B cell (primary cell): Measurements from ENCODE around the gene RGR. TPM values are rescaled to one million over a fixed set of nuclear protein-coding genes. Genes with fewer than 3 reads are reported as not detected.

Experiments
- ATAC-seq: fragments of 200-7000 bp; cut with Tn5 transposase; one replicate; pipeline ENCODE4 v1.10.0; 2021; ENCODE audit warnings: low read depth, mild to moderate bottlenecking, moderate number of reproducible peaks, moderate library complexity
- CTCF ChIA-PET: fragments of 350-600 bp; sonication (Branson Sonifier 250); formaldehyde crosslinking; loops from one replicate; lab custom pipeline; 2021; ENCODE audit warnings: antibody characterized with exemption, inconsistent platforms; lab: Charles Lee
- POLR2A ChIA-PET: fragments of 350-600 bp; sonication (Branson Sonifier 250); formaldehyde crosslinking; loops from one replicate; lab custom pipeline; 2021; ENCODE audit warnings: antibody characterized with exemption; lab: Charles Lee
- DNase-seq: peaks from one replicate; pipeline ENCODE4 v3.0.0; 2013
- H2AFZ ChIP-seq: 2 replicates; pipeline ENCODE4 v1.6.1; 2012; ENCODE audit warnings: mild to moderate bottlenecking, low read depth, low read length; ENCODE audit not compliant: insufficient read depth, poor library complexity, severe bottlenecking
- H3K27ac ChIP-seq, 2 donors: 1 replicate in 1 of 2; 2 replicates in 1 of 2; pipeline ENCODE4 v1.5.1; 2012 to 2013; ENCODE audit warnings: low read length in 2 of 2, mild to moderate bottlenecking in 2 of 2, moderate library complexity in 1 of 2
- H3K27me3 ChIP-seq, 4 experiments: fragments of 200-600 bp in 1 of 4; sonication (generic) in 1 of 4; replicated peaks in 1 of 4; 1 replicate in 2 of 4; 2 replicates in 2 of 4; pipeline versions ENCODE4 v1.6.1 to v1.7.0; 2013 to 2016; ENCODE audit warnings: low read length in 3 of 4, mild to moderate bottlenecking in 2 of 4, mixed read lengths in 1 of 4, moderate library complexity in 1 of 4; ENCODE audit not compliant: insufficient read depth in 4 of 4, control insufficient read depth in 3 of 4; ENCODE audit errors: control extremely low read depth in 1 of 4
- H3K36me3 ChIP-seq, 2 experiments: replicated peaks in 1 of 2; 1 replicate in 1 of 2; 2 replicates in 1 of 2; pipeline versions ENCODE4 v1.6.1 to v1.7.1; 2013; ENCODE audit warnings: low read length in 1 of 2; ENCODE audit not compliant: insufficient read depth in 2 of 2, control insufficient read depth in 1 of 2; ENCODE audit errors: control extremely low read depth in 1 of 2, extremely low read depth in 1 of 2
- H3K4me1 ChIP-seq, 2 donors: fragments of 200-600 bp in 1 of 2; sonication (generic) in 1 of 2; 1 replicate in 1 of 2; 2 replicates in 1 of 2; pipeline versions ENCODE4 v1.5.1 to v1.6.1; 2013 to 2017; ENCODE audit warnings: low read length in 2 of 2; ENCODE audit not compliant: control insufficient read depth in 2 of 2, insufficient read depth in 2 of 2
- H3K4me2 ChIP-seq: replicated peaks from 2 replicates; pipeline ENCODE3; 2012; ENCODE audit warnings: mild to moderate bottlenecking, low read depth, low read length; ENCODE audit not compliant: poor library complexity, severe bottlenecking
- H3K4me3 ChIP-seq, 5 experiments: fragments of 200-600 bp in 1 of 5; sonication (generic) in 1 of 5; 1 replicate in 3 of 5; 2 replicates in 2 of 5; pipeline versions ENCODE4 v1.5.1 to v1.7.0; 2011 to 2016; ENCODE audit warnings: low read length in 4 of 5, mild to moderate bottlenecking in 4 of 5, low read depth in 2 of 5, control low read depth in 1 of 5, moderate library complexity in 1 of 5; ENCODE audit not compliant: insufficient read depth in 1 of 5; ENCODE audit errors: control extremely low read depth in 1 of 5, extremely low read depth in 1 of 5
- H3K79me2 ChIP-seq: fragments of 200-600 bp; sonication (generic); one replicate; pipeline ENCODE4 v1.6.0; 2016; ENCODE audit warnings: low read length; ENCODE audit not compliant: control insufficient read depth, insufficient read depth
- H3K9ac ChIP-seq: fragments of 200-600 bp; sonication (generic); 2 replicates; pipeline ENCODE4 v1.6.1; 2017; ENCODE audit warnings: mild to moderate bottlenecking, low read length, moderate library complexity
- H3K9me3 ChIP-seq, 3 donors: one replicate each; pipeline versions ENCODE4 v1.6.1 to v1.7.1; 2013; ENCODE audit warnings: low read length in 2 of 3; ENCODE audit not compliant: control insufficient read depth in 2 of 3, insufficient read depth in 1 of 3; ENCODE audit errors: control extremely low read depth in 1 of 3
- H4K20me1 ChIP-seq: 2 replicates; pipeline ENCODE4 v1.6.0; 2012; ENCODE audit warnings: mild to moderate bottlenecking, low read length; ENCODE audit not compliant: insufficient read depth, control insufficient read depth, poor library complexity, severe bottlenecking
- H3K27ac Mint-ChIP-seq: one replicate; pipeline ENCODE4 v1.8.0; 2021; ENCODE audit warnings: mixed read lengths
- H3K27me3 Mint-ChIP-seq: one replicate; pipeline ENCODE4 v1.8.0; 2021; ENCODE audit warnings: mixed read lengths
- H3K4me1 Mint-ChIP-seq: one replicate; pipeline ENCODE4 v1.8.0; 2021; ENCODE audit warnings: mixed read lengths
- H3K4me3 Mint-ChIP-seq: one replicate; pipeline ENCODE4 v1.8.0; 2021; ENCODE audit warnings: mixed read lengths
- H3K9me3 Mint-ChIP-seq: one replicate; pipeline ENCODE4 v1.8.0; 2022; ENCODE audit warnings: mixed read lengths; ENCODE audit not compliant: insufficient read depth
- EZH2 ChIP-seq: IDR thresholded peaks from 2 replicates; pipeline ENCODE4 v1.6.1; 2012; ENCODE audit warnings: borderline replicate concordance, low read depth, mild to moderate bottlenecking, moderate library complexity, low read length; ENCODE audit not compliant: insufficient read depth, poor library complexity, severe bottlenecking
- WGBS: methylation state at CpG from one replicate; pipeline ENCODE4 v1.1.5; 2013; ENCODE audit warnings: missing lambda C conversion rate; ENCODE audit not compliant: insufficient coverage; 5-methylcytosine and 5-hydroxymethylcytosine counted together
- intact Hi-C: fragments of 100-400 bp; cut with micrococcal nuclease; formaldehyde crosslinking; loops from one replicate; pipeline ENCODE4 v1.10.0; 2022
- polyA plus RNA-seq: library from polyadenylated mRNA; depleted of rRNA; stranded (reverse); fragments of >200 nt; gene quantifications from 2 replicates; pipeline ENCODE4 v1.2.3, GENCODE V29; 2012
- total RNA-seq, 2 donors: library from RNA; stranded (reverse); fragments of 120-200 nt in 1 of 2; gene quantifications; 1 replicate in 1 of 2; 2 replicates in 1 of 2; pipeline versions ENCODE4 v1.2.3 to v1.2.4, GENCODE V29; 2013 to 2022
- TF ChIP-seq, protein P1 (sequence below): fragments of 200-600 bp; IDR thresholded peaks from one replicate; pipeline ENCODE4 v1.8.0; 2022; ENCODE audit warnings: antibody characterized with exemption, mild to moderate bottlenecking

The RGR gene
- total and polyA plus RNA-seq, 2 donors (not counting 1 experiment from before 2014, with no cell fraction given), result not detected

DNA sequence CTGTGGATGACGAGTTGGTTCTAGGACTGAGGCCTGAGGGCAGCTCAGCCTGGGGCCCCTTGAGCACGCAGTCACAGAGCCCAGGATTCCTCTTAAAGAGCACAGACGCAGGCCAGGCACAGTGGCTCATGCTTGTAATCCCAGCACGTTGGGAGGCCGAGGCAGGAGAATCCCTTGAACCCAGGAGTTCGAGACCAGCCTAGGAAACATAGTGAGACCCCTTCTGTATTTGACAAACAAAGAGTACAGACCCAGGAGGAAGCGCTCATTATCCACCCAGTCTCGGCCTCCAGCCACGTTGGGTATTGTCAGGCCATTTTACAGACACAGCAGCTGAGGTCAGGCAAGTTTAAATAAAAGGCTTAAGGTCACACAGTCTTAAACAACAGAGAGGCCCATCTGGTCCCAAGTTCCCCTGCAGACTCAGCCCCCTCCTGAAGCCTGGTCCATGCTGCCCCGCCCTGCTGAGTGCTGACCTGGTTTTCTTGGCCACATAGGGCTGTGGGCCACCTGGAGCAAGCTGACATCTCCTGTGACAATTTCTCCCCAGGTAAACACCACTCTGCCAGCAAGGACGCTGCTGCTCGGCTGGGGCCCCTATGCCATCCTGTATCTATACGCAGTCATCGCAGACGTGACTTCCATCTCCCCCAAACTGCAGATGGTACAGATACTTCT, 12.6 kb downstream of the RGR start:
- Histone ChIP-seq H3K9me3 (no peaks in the 10 kb centered on the region), H4K20me1 (no peaks in the 10 kb centered on the region), H3K27ac (no peak overlapping the region), H3K79me2 (no peaks in the 10 kb centered on the region), H3K27me3 (peaks cover 0 to 16% (median under 1%) of the 10 kb centered on the region in 4 experiments), H3K4me3 (no peak overlapping the region), H2AFZ (no peak overlapping the region), H3K4me2 (no peak overlapping the region), H3K36me3 (no peaks in the 10 kb centered on the region), H3K9ac (no peak overlapping the region), H3K4me1 (no peaks in the 10 kb centered on the region)
- no peaks in the 10 kb centered on the region for H3K4me1 Mint-ChIP-seq
- H3K27me3 Mint-ChIP-seq, result peaks cover 30% of the 10 kb centered on the region
- 81% methylated on average over 14 of the region's 15 CpGs for WGBS
- no peak for ATAC-seq
- H3K9me3 Mint-ChIP-seq, result no peaks in the 10 kb centered on the region
- no peak overlapping the region for H3K4me3 Mint-ChIP-seq
- intact Hi-C loops, result loop anchor here (1.0 kb wide), 1 partner anchor 109 kb away; no protein-coding TSS in a partner anchor
- TF ChIP-seq EZH2, result no peak
- TF ChIP-seq, protein P1, sequence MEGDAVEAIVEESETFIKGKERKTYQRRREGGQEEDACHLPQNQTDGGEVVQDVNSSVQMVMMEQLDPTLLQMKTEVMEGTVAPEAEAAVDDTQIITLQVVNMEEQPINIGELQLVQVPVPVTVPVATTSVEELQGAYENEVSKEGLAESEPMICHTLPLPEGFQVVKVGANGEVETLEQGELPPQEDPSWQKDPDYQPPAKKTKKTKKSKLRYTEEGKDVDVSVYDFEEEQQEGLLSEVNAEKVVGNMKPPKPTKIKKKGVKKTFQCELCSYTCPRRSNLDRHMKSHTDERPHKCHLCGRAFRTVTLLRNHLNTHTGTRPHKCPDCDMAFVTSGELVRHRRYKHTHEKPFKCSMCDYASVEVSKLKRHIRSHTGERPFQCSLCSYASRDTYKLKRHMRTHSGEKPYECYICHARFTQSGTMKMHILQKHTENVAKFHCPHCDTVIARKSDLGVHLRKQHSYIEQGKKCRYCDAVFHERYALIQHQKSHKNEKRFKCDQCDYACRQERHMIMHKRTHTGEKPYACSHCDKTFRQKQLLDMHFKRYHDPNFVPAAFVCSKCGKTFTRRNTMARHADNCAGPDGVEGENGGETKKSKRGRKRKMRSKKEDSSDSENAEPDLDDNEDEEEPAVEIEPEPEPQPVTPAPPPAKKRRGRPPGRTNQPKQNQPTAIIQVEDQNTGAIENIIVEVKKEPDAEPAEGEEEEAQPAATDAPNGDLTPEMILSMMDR, result no peak
- POLR2A ChIA-PET, result no interaction called here
- CTCF ChIA-PET, result interaction anchor here (0.9 kb wide), 1 partner anchor 280 kb away, joined by 3 read pairs; no protein-coding TSS in a partner anchor
- no peak for DNase-seq
- H3K27ac Mint-ChIP-seq, result no peak overlapping the region

DNA sequence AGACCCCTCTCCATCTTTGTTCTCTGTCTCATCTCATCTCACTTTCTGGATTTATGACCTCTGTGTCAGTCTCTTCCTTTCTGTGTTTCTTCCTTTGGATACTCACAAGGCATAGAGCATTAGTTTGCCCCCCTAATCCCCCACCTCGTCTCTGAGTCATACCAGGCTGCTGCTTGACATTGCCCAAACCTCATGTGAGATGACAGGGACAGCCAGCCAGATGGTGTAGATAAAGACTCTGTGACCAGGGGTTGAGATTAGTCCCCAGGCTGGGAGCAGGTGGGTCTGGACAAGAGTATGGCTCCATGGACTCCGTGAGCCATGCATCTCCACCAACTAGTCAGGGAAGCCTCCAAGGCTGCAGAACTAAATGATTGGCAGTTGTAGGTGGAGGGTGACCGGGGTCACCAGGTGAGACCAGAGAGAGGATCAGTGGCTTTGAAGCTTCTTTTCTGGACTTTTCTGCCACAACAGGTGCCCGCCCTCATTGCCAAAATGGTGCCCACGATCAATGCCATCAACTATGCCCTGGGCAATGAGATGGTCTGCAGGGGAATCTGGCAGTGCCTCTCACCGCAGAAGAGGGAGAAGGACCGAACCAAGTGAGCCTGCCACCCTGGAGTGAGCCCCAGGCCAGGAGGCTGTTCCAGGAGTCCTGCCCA, 13.3 kb downstream of the RGR start:
- intact Hi-C loops, result no loop called here
- H4K20me1 ChIP-seq, result no peaks in the 10 kb centered on the region
- no peak overlapping the region for H3K27ac ChIP-seq
- no peak overlapping the region for H3K4me2 ChIP-seq
- no peaks in the 10 kb centered on the region for H3K79me2 ChIP-seq
- CTCF ChIA-PET, result no interaction called here
- ATAC-seq (no peak), DNase-seq (no peak)
- H3K4me1 ChIP-seq, result no peaks in the 10 kb centered on the region
- Mint-ChIP-seq H3K4me3 (no peak overlapping the region), H3K27me3 (peaks cover 37% of the 10 kb centered on the region), H3K9me3 (no peaks in the 10 kb centered on the region), H3K4me1 (no peaks in the 10 kb centered on the region), H3K27ac (no peak overlapping the region)
- H3K4me3 ChIP-seq, result no peak overlapping the region
- POLR2A ChIA-PET, result no interaction called here
- TF ChIP-seq, protein P1, result no peak
- TF ChIP-seq EZH2, result no peak
- no peak overlapping the region for H2AFZ ChIP-seq
- 88% methylated on average over 6 of the region's 7 CpGs for WGBS
- H3K9me3 ChIP-seq, result no peaks in the 10 kb centered on the region
- H3K27me3 ChIP-seq, result peaks cover 0 to 19% (median 2%) of the 10 kb centered on the region in 4 experiments
- no peaks in the 10 kb centered on the region for H3K36me3 ChIP-seq
- no peak overlapping the region for H3K9ac ChIP-seq
